ENCODE measurements around the gene OR2M7. TPM values are rescaled to one million over a fixed set of nuclear protein-coding genes. Genes with fewer than 3 reads are reported as not detected.
"Not testable (repeated sequence)": the region's sequence is repeated elsewhere in the genome, so short reads cannot be mapped to it uniquely, and the experiment has no call there.

The OR2M7 gene, protein sequence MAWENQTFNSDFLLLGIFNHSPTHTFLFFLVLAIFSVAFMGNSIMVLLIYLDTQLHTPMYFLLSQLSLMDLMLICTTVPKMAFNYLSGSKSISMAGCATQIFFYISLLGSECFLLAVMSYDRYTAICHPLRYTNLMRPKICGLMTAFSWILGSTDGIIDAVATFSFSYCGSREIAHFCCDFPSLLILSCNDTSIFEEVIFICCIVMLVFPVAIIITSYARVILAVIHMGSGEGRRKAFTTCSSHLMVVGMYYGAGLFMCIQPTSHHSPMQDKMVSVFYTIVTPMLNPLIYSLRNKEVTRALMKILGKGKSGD
- total RNA-seq: not detected

DNA sequence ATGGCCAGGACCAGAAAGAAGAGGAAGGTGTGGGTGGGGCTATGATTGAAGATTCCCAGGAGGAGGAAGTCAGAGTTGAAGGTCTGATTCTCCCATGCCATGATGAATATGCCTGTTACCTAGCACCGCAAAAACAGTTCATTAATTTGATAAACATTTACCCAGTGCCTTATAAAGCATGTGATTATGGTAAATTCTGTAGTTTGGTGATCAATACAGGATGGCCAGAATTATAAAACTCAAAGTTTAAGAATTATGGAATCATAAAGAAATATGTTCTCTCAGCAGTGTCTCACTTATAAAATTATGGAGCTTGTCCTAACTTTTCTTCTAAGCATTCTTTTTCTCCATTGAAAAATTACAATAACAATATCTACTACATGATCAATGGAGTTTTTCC, at the start of gene OR2M7:
Gene OR2M7, minus strand, starts transcription at position 101 of the 400 bp plus-strand sequence. Its CDS starts 0 bp downstream, at position 101.
- Mint-ChIP-seq H3K36me3 (no peaks in the 10 kb centered on the region), H3K4me3 (no peak within 1 kb of the TSS), H3K27ac (no peak within 1 kb of the TSS), H3K27me3 (no peaks in the 10 kb centered on the region), H3K4me1 (no peaks in the 10 kb centered on the region), H3K9me3 (no peaks in the 10 kb centered on the region)
- DNase-seq: no peak

DNA sequence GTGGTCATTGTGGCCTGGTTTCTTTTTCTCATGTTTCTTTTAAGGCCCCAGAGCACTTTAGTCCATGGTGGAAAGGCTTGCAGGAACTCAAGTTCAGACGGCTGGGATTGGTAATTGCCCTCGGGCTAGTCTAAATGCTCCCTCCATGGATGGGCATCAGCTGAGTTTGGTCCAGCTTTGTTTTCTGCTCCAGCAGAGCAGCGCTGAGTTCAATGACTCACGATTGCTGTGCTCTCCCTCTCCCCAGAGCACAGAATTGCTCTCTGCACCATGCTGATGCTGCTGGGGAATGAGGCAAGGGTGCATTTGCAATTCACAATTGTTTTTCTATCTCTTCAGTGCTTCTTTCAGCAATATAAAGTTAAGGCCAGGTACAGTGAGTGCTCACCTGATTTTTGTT, 49.4 kb upstream of the OR2M7 start:
- Mint-ChIP-seq H3K27ac (no peak overlapping the region), H3K4me1 (peaks cover 11% of the 10 kb centered on the region), H3K4me3 (no peak overlapping the region), H3K36me3 (no peaks in the 10 kb centered on the region), H3K27me3 (no peaks in the 10 kb centered on the region), H3K9me3 (no peaks in the 10 kb centered on the region)
- no peak for DNase-seq

DNA sequence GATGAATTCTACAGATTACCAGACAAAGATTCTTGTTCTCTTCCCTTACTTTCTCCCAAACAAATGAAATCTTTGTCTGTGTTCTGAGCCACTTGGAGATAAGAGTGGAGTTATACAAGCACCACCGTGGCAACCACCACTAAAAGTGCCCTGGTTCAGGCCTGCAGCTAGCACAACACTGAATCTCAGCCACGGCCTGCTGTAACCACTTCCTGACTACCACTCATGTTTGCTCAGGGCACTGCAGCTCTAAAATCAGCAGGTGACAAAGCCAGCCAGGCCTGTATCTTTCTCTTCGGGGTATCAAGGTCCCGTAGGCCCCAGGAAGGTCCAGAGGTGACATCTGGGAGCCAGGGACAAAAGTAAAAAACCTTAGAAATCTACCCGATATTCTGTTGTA, 48.0 kb upstream of the OR2M7 start:
- no peak overlapping the region for H3K4me3 Mint-ChIP-seq
- H3K36me3 Mint-ChIP-seq: no peaks in the 10 kb centered on the region
- DNase-seq: no peak
- no peaks in the 10 kb centered on the region for H3K9me3 Mint-ChIP-seq
- H3K4me1 Mint-ChIP-seq: peaks cover 11% of the 10 kb centered on the region
- H3K27me3 Mint-ChIP-seq: no peaks in the 10 kb centered on the region
- no peak overlapping the region for H3K27ac Mint-ChIP-seq

DNA sequence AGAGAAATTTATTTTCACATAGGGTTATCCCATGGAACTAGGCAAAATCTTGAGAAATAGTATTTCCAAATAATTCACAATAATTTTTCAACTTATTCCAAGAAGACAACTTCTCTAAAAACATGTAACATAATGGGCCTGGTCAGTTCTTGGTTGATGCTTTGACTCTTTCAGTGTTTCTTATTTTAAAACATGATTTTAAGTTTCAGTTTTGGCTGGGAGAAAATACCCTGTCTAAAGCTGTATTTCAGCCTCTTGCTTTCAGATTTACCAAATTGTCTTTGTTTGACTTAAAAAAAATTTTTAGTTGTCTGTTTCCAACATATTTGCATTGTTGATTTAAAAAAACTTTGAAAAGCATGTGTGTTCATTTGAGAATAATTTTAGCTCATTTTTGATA, 42.2 kb upstream of the OR2M7 start:
- H3K9me3 Mint-ChIP-seq: no peaks in the 10 kb centered on the region
- H3K36me3 Mint-ChIP-seq: no peaks in the 10 kb centered on the region
- H3K27me3 Mint-ChIP-seq: peaks cover 7% of the 10 kb centered on the region
- no peak overlapping the region for H3K27ac Mint-ChIP-seq
- no peak for DNase-seq
- H3K4me3 Mint-ChIP-seq: no peak overlapping the region
- no peaks in the 10 kb centered on the region for H3K4me1 Mint-ChIP-seq

DNA sequence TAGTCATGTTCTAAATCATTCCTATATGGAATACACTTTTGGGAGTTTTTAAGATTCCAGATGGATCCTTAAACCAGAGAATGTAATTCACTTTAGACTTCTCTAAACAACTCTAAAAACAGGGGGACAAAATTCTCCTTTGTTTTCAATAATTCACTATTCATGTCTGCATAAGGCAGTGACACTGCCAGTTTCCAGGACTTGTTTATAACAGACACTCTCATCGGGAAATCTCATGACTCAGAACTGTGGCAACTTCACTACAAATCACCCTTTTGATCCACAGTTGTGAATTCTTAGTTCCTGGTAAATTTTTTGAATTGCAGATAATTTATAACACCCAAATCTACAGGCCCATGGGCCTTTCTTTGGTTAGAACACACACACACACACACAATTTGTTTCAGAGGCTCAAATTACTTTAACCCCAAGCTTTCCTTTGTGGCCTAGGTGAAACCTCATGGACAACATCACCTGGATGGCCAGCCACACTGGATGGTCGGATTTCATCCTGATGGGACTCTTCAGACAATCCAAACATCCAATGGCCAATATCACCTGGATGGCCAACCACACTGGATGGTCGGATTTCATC, 36.9 kb upstream of the OR2M7 start, which contains the start of gene OR2T4:
Gene OR2T4, plus strand, starts transcription at position 545 of the 595 bp plus-strand sequence. Its CDS starts 0 bp downstream, at position 545.
- Mint-ChIP-seq H3K4me3 (no peak within 1 kb of the TSS), H3K4me1 (no peaks in the 10 kb centered on the region), H3K27me3 (peaks cover 7% of the 10 kb centered on the region), H3K9me3 (no peaks in the 10 kb centered on the region), H3K36me3 (no peaks in the 10 kb centered on the region), H3K27ac (no peak within 1 kb of the TSS)
- no peak for DNase-seq

DNA sequence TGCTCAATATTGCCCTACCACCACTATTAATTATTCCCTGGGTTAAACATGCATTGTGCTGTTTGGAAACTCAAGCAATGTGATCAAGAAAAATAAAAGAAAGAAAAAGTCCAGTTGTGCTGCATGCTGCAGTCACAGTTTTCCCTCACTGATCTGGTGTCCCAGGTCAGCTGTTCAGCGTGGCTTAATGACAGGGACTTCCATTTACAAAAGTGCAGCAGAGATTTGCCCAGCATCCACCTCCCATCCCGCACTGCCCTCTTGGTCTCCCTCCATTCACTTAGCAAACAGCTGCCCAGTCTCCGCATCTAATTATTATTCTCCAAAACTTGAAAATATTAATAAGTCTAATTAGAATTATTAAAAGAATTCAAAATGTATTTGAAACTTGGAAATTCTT, 35.0 kb upstream of the OR2M7 start:
- no peaks in the 10 kb centered on the region for H3K4me1 Mint-ChIP-seq
- no peaks in the 10 kb centered on the region for H3K9me3 Mint-ChIP-seq
- H3K27ac Mint-ChIP-seq: no peak overlapping the region
- no peak overlapping the region for H3K4me3 Mint-ChIP-seq
- peaks cover 7% of the 10 kb centered on the region for H3K27me3 Mint-ChIP-seq
- DNase-seq: no peak
- H3K36me3 Mint-ChIP-seq: no peaks in the 10 kb centered on the region

DNA sequence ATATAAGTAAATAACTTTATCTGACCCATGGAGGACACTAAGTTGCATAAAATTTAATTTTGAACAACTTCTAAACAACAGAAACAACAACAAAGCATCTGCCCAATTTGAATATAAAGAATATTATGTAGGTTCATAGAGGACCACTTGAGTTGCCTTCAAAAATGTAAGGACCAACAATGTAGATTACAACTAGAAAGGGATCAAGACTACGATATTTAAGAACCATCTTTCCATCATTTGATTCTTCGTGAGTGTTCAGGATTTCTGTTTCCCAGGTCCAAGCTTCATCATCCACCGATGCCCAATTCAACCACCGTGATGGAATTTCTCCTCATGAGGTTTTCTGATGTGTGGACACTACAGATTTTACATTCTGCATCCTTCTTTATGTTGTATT, 24.1 kb upstream of the OR2M7 start, which contains the start of gene OR14C36:
Gene OR14C36, plus strand, starts transcription at position 301 of the 400 bp plus-strand sequence. Its CDS starts 0 bp downstream, at position 301.
- no peak within 1 kb of the TSS for H3K4me3 Mint-ChIP-seq
- H3K9me3 Mint-ChIP-seq: no peaks in the 10 kb centered on the region
- no peaks in the 10 kb centered on the region for H3K4me1 Mint-ChIP-seq
- DNase-seq: no peak
- H3K27me3 Mint-ChIP-seq: peaks cover 10% of the 10 kb centered on the region
- no peaks in the 10 kb centered on the region for H3K36me3 Mint-ChIP-seq
- no peak within 1 kb of the TSS for H3K27ac Mint-ChIP-seq

DNA sequence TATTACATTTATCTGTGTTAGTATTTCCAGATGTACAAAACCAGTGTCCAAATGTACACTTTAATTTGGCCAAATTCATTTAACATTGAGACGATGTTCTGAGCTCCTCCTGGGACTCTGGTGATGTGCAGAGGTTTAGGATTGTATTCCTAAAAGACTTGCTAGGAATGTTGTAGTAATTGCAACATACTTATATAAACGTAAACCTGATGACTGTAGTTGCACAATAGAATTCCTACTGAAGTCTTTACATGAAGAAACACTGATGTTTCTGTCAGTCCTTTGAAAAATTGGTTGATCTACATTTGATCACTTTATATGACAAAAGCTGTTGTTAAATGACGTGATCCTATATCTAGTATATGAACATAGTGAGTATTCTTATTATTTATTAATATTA, 19.1 kb upstream of the OR2M7 start:
- Mint-ChIP-seq H3K4me1 (no peaks in the 10 kb centered on the region), H3K27ac (no peak overlapping the region), H3K36me3 (no peaks in the 10 kb centered on the region), H3K4me3 (no peak overlapping the region), H3K9me3 (no peaks in the 10 kb centered on the region), H3K27me3 (no peaks in the 10 kb centered on the region)
- no peak for DNase-seq

DNA sequence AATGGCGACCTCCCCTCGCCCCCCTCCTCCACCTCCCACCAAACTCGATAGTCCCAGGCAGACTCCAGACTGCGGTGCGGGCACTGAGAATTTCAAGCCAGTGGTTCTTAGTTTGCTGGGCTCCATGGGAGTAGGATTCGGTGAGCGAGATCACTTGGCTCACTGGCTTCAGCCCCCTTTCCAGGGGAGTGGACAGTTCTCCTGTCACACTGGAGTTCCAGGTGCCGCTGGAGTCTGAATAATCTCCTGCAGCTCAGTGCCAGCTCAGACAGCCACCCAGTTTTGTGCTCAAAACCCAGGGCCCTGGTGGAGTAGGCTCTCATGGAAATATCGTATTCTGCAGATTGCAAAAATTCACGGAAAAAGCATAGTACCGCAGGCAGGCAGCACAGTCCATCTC, 7.6 kb downstream of the OR2M7 start:
- no peak overlapping the region for H3K27ac Mint-ChIP-seq
- H3K9me3 Mint-ChIP-seq: peaks cover 20% of the 10 kb centered on the region
- no peak for DNase-seq
- no peaks in the 10 kb centered on the region for H3K36me3 Mint-ChIP-seq
- H3K4me3 Mint-ChIP-seq: no peak overlapping the region
- no peaks in the 10 kb centered on the region for H3K4me1 Mint-ChIP-seq
- H3K27me3 Mint-ChIP-seq: peaks cover 23% of the 10 kb centered on the region

DNA sequence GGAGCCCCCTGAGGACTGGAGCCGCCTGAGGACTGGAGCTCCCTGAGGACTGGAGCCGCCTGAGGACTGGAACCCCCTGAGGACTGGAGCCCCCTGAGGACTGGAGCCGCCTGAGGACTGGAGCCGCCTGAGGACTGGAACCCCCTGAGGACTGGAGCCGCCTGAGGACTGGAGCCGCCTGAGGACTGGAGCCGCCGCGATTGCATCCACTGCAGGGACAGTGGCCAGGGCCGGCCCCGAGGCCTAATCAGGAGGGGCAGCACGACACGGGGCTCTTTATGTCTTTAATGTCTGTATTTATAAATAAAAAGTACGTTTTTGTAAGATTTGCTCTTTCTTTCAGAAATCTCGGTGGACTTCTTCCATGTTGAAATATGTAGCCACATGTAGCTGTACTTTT, 17.6 kb downstream of the OR2M7 start:
- not testable (repeated sequence) for H3K4me1 Mint-ChIP-seq, H3K4me3 Mint-ChIP-seq, H3K27me3 Mint-ChIP-seq, H3K27ac Mint-ChIP-seq, DNase-seq, H3K36me3 Mint-ChIP-seq, H3K9me3 Mint-ChIP-seq

DNA sequence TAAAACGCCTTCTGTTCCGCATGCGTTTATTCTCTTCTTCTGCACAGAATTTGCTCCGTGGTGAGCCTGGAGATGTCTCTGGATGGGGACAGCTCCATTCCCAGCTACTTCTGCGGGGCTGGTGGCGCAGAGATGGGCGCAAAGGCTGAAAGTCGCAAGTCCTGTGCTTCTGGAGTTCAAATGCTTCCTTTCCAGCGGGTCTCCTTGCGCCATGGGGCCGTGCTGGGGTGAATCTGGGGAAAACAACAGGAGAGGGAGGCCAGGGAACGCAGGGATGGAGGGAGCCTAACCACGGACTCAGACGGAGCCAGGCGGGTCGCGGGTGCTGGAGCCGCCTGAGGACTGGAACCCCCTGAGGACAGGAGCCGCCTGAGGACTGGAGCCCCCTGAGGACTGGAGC, 18.3 kb downstream of the OR2M7 start:
- Mint-ChIP-seq H3K4me3 (no peak overlapping the region), H3K4me1 (no peaks in the 10 kb centered on the region), H3K27me3 (peaks cover 7% of the 10 kb centered on the region), H3K9me3 (no peaks in the 10 kb centered on the region), H3K36me3 (no peaks in the 10 kb centered on the region), H3K27ac (no peak overlapping the region)
- DNase-seq: no peak

DNA sequence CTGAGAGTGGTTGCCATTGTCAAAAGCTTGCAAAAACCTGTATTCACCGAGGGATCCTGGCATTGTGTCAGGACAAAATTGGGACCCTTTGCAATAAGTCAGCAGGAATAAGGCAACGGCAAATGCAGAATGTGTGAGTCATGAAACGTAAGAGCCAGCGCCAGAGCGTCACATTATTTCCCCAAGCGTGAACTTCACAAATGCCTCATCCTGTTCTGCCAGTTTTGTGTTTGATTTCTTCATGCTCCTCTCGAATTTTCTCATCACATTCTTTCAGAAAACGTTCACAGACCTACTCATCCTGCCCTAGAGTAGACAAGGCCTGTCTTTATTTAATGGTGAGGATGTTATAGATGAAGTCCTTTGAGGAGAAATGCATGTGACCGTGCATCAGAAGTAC, 18.7 kb downstream of the OR2M7 start:
- not testable (repeated sequence) for DNase-seq, H3K27me3 Mint-ChIP-seq, H3K36me3 Mint-ChIP-seq, H3K27ac Mint-ChIP-seq, H3K4me3 Mint-ChIP-seq, H3K4me1 Mint-ChIP-seq, H3K9me3 Mint-ChIP-seq

DNA sequence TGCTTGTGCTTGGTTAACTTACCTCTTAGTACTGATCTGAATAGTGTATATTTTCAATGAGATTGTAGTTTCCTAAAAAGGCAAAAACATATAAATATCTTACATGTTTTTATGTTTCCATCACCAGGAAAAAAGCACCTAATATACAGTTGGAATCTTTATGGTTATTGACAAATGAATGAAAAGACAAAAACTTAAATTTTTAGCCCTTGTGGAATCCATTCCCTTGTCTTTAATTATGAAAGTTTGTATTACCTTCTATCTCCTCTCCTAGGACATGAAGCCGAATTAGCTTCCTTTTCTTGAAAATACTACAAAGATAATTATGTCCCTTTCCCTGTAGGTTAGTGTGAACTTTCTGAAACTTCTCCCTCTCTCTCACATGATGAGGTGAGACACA, 21.0 kb downstream of the OR2M7 start, which contains the start of gene OR2T12:
Gene OR2T12, minus strand, starts transcription at position 101 of the 400 bp plus-strand sequence. CDS start 7,846 bp downstream, outside the sequence.
- Mint-ChIP-seq H3K4me3 (no peak within 1 kb of the TSS), H3K4me1 (no peaks in the 10 kb centered on the region), H3K27me3 (peaks cover 4% of the 10 kb centered on the region), H3K36me3 (no peaks in the 10 kb centered on the region), H3K9me3 (peaks cover 1% of the 10 kb centered on the region), H3K27ac (no peak within 1 kb of the TSS)
- DNase-seq: no peak

DNA sequence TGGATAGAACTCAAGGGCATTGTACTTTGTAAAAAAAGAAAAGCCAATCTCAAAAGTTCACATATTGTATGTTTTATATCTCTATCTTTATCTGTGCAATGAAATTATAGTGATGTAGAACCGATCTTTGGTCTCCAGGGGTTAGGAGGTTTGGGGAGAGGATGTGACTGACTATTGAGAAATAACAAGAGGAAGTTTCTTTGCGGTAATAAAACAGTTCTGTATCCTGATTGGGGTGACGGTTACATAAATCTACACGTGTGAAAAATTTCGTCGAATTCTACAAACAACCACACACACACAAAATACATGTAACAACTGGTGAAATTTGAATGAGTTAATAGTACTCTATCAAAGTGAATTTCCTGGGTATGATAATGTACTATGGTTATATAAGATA, 36.0 kb downstream of the OR2M7 start:
- Mint-ChIP-seq H3K4me1 (no peaks in the 10 kb centered on the region), H3K27me3 (peaks cover 5% of the 10 kb centered on the region), H3K36me3 (no peaks in the 10 kb centered on the region), H3K9me3 (no peaks in the 10 kb centered on the region), H3K27ac (no peak overlapping the region), H3K4me3 (no peak overlapping the region)
- DNase-seq: no peak

DNA sequence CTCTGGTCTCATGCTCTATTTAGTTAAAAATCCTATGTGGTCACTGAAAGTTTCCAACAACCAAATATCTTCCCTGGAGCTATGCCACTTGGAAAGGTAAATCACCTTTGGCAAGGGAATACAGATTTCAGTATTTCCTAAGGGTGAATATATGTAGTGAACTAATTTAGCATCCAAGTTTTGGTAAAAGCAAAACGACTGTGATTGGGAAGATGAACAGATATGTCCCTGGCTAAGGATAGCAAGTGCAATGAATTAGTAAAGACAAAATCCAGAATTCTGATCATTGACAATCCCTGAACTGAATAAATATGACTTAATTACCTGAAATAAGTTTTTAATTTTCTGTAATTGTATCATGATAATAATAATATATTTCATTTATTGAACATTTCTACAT, 46.5 kb downstream of the OR2M7 start, which contains the start of gene OR2T33:
Gene OR2T33, minus strand, starts transcription at position 101 of the 400 bp plus-strand sequence. CDS start 4,162 bp downstream, outside the sequence.
- H3K4me3 Mint-ChIP-seq: no peak within 1 kb of the TSS
- H3K27me3 Mint-ChIP-seq: peaks cover 7% of the 10 kb centered on the region
- no peaks in the 10 kb centered on the region for H3K4me1 Mint-ChIP-seq
- no peaks in the 10 kb centered on the region for H3K9me3 Mint-ChIP-seq
- no peak for DNase-seq
- H3K36me3 Mint-ChIP-seq: no peaks in the 10 kb centered on the region
- no peak within 1 kb of the TSS for H3K27ac Mint-ChIP-seq

Measured in activated naive CD8-positive, alpha-beta T cell treated with anti-CD3 and anti-CD28 coated beads for 36 hours (primary cell).